ENCODE measurements around the gene EN1. TPM values are rescaled to one million over a fixed set of nuclear protein-coding genes. Genes with fewer than 3 reads are reported as not detected.

Gene EN1
- polyA plus RNA-seq, 3 donors = not detected

- Mint-ChIP-seq H3K27me3 (ENCODE audit: low read depth in 3 of 3) (peaks cover 97 to 100% (median 100%) of the 10 kb centered on the region in 3 donors), H3K4me3 (peak overlapping the region; percentile 71 to 89), H3K36me3 (peaks cover 0 to 2% of the 10 kb centered on the region in 2 donors), H3K27ac (no peak overlapping the region), H3K9me3 (peaks cover 0 to 40% (median 11%) of the 10 kb centered on the region in 7 donors), H3K4me1 (peaks cover 23% of the 10 kb centered on the region)
- Histone ChIP-seq H3K4me1 (ENCODE audit: control insufficient read depth in 1 of 2, insufficient read depth in 2 of 2, low read length in 2 of 2) (peaks cover 11% of the 10 kb centered on the region in 2 donors), H3K79me2 (ENCODE audit: insufficient read depth, low read length) (no peaks in the 10 kb centered on the region), H4K20me1 (ENCODE audit: insufficient read depth, low read length) (no peaks in the 10 kb centered on the region), H2AFZ (ENCODE audit: insufficient read depth, low read depth, low read length, poor library complexity, severe bottlenecking) (peak overlapping the region; percentile 37), H3K9me3 (replicated peaks in 1 of 2; ENCODE audit: control insufficient read depth in 1 of 2, insufficient read depth in 1 of 2, low read length in 2 of 2) (peaks cover 0 to 61% of the 10 kb centered on the region in 2 donors), H3K36me3 (replicated peaks in 1 of 2; ENCODE audit: control insufficient read depth in 1 of 2, insufficient read depth in 2 of 2, low read length in 2 of 2) (no peaks in the 10 kb centered on the region), H3K27me3 (ENCODE audit: control insufficient read depth in 2 of 2, insufficient read depth in 2 of 2, low read length in 2 of 2) (peaks cover 86 to 100% of the 10 kb centered on the region in 2 donors), H3K4me2 (replicated peaks; ENCODE audit: extremely low read depth, low read length, poor library complexity, severe bottlenecking) (peak overlapping the region; percentile 48), H3K9ac (ENCODE audit: insufficient read depth, low read length, poor library complexity, severe bottlenecking) (no peak overlapping the region), H3K4me3 (replicated peaks in 1 of 3; ENCODE audit: low read depth in 2 of 3, low read length in 3 of 3) (peak overlapping the region in 2 of 3 experiments; percentile 0 to 42), H3K27ac (ENCODE audit: low read depth in 1 of 2, low read length in 2 of 2) (no peak overlapping the region)
- TF ChIP-seq, protein P1, sequence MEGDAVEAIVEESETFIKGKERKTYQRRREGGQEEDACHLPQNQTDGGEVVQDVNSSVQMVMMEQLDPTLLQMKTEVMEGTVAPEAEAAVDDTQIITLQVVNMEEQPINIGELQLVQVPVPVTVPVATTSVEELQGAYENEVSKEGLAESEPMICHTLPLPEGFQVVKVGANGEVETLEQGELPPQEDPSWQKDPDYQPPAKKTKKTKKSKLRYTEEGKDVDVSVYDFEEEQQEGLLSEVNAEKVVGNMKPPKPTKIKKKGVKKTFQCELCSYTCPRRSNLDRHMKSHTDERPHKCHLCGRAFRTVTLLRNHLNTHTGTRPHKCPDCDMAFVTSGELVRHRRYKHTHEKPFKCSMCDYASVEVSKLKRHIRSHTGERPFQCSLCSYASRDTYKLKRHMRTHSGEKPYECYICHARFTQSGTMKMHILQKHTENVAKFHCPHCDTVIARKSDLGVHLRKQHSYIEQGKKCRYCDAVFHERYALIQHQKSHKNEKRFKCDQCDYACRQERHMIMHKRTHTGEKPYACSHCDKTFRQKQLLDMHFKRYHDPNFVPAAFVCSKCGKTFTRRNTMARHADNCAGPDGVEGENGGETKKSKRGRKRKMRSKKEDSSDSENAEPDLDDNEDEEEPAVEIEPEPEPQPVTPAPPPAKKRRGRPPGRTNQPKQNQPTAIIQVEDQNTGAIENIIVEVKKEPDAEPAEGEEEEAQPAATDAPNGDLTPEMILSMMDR (IDR thresholded peaks at IDR 0.05) = peak; percentile 97
- peak; percentile 56 to 67 (median 58) for DNase-seq
- intact Hi-C loops (cut with micrococcal nuclease) = loop anchor here (5.0 to 10.0 kb wide), 2 partner anchors 633 to 811 kb away; no protein-coding TSS in a partner anchor
- 0% methylated on average over 55 of the region's 69 CpGs for WGBS (ENCODE audit: insufficient coverage)
Observed at GRCh38 chr2:118855451-118856279, 8.2 kb upstream of the EN1 start.

DNA sequence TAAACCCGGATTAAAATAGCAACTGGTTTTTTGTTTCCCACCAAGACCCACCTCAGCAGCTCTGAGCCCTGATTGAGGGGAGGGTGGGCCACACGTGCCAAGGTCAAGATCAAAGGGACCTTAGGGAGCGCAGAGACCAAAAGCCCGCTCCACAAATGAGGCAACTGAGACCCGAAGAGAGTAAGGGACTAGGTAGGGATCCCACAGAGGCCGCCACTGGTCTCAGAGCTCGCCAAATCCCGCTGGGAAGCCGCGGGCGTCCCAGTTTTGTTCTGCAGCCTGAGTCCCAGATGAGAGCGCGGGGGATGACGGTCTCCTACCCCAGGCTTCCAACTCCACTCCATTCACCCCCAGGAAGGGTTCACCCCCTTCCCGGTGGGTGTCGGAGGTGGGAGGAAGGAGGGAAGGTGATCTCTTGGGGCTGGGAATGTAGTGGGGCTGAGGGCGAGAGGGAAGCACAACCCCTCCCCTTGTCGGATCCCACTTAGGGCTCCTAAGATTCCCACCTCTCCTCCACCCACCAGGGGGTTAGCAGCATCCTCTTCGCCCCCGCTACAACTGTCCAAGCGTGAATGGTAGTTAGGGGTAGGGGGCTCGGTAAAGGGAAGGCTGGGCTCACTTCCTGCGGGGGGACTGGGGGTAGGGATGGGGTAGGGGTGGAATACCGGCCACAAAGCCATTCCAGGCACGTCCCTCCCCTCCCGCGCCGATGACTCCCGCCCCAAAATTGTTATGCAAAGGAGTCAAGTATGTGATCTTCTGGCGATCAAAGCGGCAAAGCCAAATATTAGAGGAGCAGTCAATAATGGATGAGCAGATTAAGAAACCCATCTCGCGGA is 7.3 kb upstream of the EN1 start:
- Histone ChIP-seq H2AFZ (ENCODE audit: insufficient read depth, low read depth, low read length, poor library complexity, severe bottlenecking) (no peak overlapping the region), H3K4me1 (ENCODE audit: control insufficient read depth in 1 of 2, insufficient read depth in 2 of 2, low read length in 2 of 2) (peaks cover 11% of the 10 kb centered on the region in 2 donors), H3K4me3 (replicated peaks in 1 of 3; ENCODE audit: low read depth in 2 of 3, low read length in 3 of 3) (peak overlapping the region in 1 of 3 experiments; percentile 42), H3K4me2 (replicated peaks; ENCODE audit: extremely low read depth, low read length, poor library complexity, severe bottlenecking) (no peak overlapping the region), H3K79me2 (ENCODE audit: insufficient read depth, low read length) (no peaks in the 10 kb centered on the region), H3K9me3 (replicated peaks in 1 of 2; ENCODE audit: control insufficient read depth in 1 of 2, insufficient read depth in 1 of 2, low read length in 2 of 2) (peaks cover 0 to 60% of the 10 kb centered on the region in 2 donors), H4K20me1 (ENCODE audit: insufficient read depth, low read length) (no peaks in the 10 kb centered on the region), H3K36me3 (replicated peaks in 1 of 2; ENCODE audit: control insufficient read depth in 1 of 2, insufficient read depth in 2 of 2, low read length in 2 of 2) (no peaks in the 10 kb centered on the region), H3K27ac (ENCODE audit: low read depth in 1 of 2, low read length in 2 of 2) (no peak overlapping the region), H3K9ac (ENCODE audit: insufficient read depth, low read length, poor library complexity, severe bottlenecking) (no peak overlapping the region), H3K27me3 (ENCODE audit: control insufficient read depth in 2 of 2, insufficient read depth in 2 of 2, low read length in 2 of 2) (peaks cover 86 to 100% of the 10 kb centered on the region in 2 donors)
- peak overlapping the region in 1 of 2 donors; percentile 89 for H3K4me3 Mint-ChIP-seq
- TF ChIP-seq, protein P1 (IDR thresholded peaks at IDR 0.05) = no peak
- peaks cover 0 to 41% (median 11%) of the 10 kb centered on the region in 7 donors for H3K9me3 Mint-ChIP-seq
- peaks cover 0 to 2% of the 10 kb centered on the region in 2 donors for H3K36me3 Mint-ChIP-seq
- H3K4me1 Mint-ChIP-seq = peaks cover 23% of the 10 kb centered on the region
- intact Hi-C loops (cut with micrococcal nuclease) = loop anchor here (5.0 to 10.0 kb wide), 2 partner anchors 632 to 810 kb away; no protein-coding TSS in a partner anchor
- H3K27ac Mint-ChIP-seq = no peak overlapping the region
- DNase-seq = no peak
- peaks cover 97 to 100% (median 100%) of the 10 kb centered on the region in 3 donors for H3K27me3 Mint-ChIP-seq (ENCODE audit: low read depth in 3 of 3)
- WGBS (ENCODE audit: insufficient coverage) = 8% methylated on average over 4 of the region's 33 CpGs

Measured in CD14-positive monocyte (primary cell).